NCI-H1105 (cell line): ENCODE results near the gene USP6NL.
A peak's percentile ranks its signal among the peaks of the same experiment; 100 is the strongest.
"Not testable (repeated sequence)": the region's sequence is repeated elsewhere in the genome, so short reads cannot be mapped to it uniquely, and the experiment has no call there.

ENCODE experiments used
- DNase-seq: peaks from one replicate; lab custom pipeline; 2025; lab: John Stamatoyannopoulos, UW

The USP6NL gene

GRCh38 chr10:11611248-11612020 is at the start of gene USP6NL:
Gene USP6NL (minus strand): TSS chr10:11611650. CDS start chr10:11597634, 14,016 bp downstream.
- DNase-seq, result peak; percentile 56

GRCh38 chr10:11658801-11659368 is 47.4 kb upstream of the USP6NL start:
- DNase-seq, result no peak

DNA sequence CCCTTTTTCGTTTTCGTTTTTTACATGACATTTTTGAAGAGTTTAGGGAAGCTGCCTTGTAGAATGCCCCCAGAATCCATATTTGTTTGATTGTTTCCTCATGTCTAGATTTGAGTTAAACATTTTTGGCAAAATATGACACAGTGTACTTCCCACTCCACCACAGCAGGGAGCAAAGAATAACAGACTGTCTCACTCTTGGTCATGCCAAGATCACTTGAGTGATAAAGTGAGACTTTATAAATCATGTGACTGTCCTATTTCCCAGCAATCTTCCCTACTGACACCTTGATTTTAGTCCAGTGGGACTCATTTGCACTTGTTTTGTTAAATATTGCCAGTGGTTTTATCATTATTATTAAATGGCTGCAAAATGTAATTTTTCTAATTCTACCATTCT is 44.4 kb upstream of the USP6NL start:
- no peak for DNase-seq

- DNase-seq, result no peak
Observed at GRCh38 chr10:11654659-11655058, 43.2 kb upstream of the USP6NL start.

GRCh38 chr10:11653758-11654471 is 42.5 kb upstream of the USP6NL start:
- no peak for DNase-seq

GRCh38 chr10:11647676-11648075 is 36.2 kb upstream of the USP6NL start:
- DNase-seq, result no peak

DNA sequence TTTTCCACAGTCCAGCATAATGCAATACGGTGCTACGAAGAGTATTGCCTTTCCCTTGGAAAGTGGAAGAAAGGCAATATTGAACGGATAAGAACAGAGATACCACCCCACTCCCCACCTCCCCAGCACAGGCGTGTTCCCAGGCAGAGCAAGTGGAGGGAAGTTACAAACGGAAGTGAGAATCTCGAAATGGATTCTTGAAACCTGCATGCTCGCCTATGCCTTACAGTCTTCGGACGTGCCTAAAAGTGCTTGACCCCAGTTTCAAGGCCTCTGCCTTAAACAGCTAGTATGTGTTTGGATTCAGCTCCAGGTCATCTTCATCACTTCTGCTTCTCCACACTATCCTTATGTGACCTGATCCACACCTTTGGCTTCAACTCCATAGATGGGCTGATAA is 35.0 kb upstream of the USP6NL start:
- no peak for DNase-seq

GRCh38 chr10:11643039-11643438 is 31.6 kb upstream of the USP6NL start:
- DNase-seq, result no peak

GRCh38 chr10:11642566-11642965 is 31.1 kb upstream of the USP6NL start:
- DNase-seq, result no peak

DNA sequence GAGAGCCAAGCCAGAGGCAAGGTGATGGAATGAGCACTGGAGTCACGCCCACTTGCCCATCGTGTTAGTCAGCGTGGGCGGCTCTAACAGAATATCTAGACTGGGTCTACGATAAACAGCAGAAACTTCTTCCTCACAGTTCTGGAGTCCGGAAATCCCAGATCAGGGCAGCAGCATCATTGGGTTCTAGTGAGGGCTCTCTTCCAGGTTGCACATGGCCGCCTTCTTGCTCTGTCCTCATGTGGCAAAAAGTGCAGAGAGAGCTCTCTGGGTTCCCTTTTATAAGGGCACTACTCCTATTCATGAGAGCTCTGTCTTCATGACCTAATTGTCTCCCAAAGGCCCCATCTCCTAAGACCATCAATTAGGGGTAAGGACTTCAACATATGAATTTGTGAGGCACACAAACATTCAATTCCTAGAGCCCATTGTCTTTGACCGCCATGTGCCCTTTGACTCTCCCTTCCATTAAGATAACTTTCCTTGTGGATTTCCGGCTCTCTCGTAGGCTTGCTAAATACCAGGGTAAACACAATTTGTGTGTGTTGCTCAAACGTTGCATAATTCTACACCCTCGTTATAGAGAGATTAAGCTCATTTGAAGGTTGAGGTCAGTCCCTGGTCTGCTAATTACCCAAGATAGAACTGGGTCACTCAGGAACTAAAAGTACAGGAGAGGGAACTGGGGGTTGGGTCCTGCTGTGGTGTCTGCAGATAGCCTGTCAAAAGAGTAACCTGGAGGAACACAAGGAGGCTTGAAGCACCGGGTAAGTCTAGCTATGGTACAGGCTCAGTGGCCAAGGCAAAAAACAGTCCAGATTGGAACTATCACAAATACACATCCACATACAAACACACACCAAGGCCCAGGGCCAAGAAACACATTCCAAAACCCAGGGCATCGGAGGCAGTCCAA is 28.7 kb upstream of the USP6NL start:
- DNase-seq, result no peak

- no peak for DNase-seq
Observed at GRCh38 chr10:11639362-11639761, 27.9 kb upstream of the USP6NL start.

DNA sequence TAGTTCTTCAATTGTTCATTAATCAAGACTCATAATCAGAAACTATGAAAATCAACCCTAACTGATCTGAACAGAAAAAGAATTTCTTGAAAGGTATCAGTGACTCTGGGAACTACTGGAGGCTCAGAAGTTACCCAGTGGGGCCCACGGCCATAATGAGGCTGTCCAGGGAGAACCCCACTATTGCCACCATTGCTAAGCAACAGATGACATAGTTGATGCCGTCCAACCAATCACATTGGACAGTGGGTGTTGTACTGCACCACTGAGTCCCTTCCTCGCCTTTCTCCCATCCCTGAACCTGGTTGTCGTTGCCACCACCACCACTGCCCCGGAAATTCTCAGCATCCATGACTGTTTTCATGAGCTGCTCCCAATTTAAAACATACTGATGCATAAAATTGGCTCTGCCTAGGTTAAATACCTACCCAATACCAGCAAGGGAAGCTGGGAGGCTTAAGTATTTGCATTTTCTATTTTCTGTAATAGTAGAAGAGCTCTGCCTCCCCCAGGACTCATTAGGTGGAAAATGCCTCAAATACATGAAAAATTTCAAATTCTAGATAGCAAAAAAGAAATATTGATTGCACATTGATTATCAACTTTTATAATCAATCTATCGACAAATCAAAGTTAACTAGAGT is 26.7 kb upstream of the USP6NL start:
- DNase-seq, result no peak

GRCh38 chr10:11636697-11637303 is 25.4 kb upstream of the USP6NL start:
- no peak for DNase-seq

DNA sequence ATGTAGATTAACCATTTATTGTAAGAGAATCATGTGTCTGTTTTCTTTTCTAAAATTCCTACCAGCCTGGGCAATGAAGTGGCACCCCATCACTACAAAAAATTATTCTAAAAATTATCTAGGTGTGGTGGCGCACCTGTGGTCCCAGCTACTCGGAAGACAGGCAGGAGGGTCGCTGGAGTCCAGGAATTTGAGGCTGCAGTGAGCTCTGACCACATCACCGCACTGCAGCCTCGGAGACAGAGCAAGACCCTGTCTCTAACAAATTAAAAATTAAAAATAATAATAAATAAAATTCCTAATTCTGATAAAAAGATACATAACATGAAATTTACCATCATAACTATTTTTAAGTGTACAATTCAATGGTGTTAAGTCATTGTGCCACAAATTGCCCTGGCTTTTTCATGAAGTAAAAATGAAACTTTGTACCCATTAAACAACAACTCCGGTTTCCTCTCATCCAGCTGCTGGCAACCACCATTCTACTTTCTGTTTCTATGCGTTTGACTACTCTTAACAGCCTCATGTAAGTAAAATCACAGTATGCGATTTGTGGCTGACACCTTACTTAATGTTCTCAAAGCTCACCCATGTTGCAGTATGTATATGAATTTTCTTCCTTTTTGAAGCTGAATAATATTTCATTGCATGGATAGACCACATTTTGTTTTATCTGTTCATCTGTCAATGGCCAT is 20.6 kb upstream of the USP6NL start:
- DNase-seq, result no peak

DNA sequence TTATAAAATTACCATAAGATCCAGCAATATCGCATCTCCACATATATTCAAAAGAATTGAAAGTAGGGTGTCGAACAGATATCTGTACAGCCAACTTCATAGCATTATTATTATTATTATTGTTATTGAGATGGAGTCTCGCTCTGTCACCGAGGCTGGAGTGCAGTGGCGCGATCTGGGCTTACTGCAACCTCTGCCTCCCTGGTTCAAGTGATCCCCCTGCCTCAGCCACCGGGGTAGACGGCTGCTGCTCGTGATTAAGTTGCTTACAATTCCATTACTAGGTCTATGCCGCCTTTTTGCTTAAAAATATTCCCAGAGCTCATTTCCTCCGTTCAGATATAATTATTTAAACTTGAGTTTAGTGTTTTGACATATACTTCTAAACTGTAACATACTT is 19.8 kb upstream of the USP6NL start:
- no peak for DNase-seq

DNA sequence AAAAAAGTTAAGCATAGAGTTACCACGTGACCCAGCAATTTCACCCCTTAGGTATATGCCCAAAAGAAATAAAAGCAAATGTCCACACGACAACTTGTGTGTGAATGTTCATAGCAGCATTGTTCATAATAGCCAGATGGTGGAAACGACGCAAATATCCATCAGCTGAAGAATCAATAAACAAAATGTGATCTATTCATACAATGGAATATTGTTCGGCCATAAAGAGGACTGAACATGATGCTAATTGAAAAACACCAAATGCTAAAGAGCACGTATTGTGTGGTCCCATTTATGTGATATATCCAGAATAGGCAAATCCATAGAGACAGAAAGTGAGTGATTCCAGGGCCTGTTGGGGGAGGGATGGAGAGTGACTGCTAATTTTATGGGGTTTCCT is 18.3 kb upstream of the USP6NL start:
- DNase-seq, result no peak

- DNase-seq, result not testable (repeated sequence)
Observed at GRCh38 chr10:11627941-11628340, 16.5 kb upstream of the USP6NL start.

DNA sequence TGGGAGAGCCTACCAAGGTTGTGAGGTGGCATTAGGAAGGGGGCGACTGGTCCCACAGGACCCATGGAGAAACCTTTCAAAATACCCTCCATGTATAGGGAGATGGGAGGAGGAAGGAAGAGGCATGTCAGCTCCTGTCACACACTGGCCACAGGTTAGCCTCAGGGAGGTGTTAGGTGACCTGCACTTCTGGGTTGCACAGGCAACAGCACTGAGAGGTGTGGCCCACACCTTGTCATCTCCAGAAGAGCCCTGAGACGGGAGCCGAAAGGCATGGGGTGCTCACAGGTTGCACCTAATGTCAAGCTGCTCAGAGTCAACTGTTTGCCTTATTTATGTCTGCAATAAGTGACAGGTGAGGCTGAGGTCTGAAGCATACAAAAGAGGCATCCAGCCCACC is 14.6 kb upstream of the USP6NL start:
- no peak for DNase-seq

DNA sequence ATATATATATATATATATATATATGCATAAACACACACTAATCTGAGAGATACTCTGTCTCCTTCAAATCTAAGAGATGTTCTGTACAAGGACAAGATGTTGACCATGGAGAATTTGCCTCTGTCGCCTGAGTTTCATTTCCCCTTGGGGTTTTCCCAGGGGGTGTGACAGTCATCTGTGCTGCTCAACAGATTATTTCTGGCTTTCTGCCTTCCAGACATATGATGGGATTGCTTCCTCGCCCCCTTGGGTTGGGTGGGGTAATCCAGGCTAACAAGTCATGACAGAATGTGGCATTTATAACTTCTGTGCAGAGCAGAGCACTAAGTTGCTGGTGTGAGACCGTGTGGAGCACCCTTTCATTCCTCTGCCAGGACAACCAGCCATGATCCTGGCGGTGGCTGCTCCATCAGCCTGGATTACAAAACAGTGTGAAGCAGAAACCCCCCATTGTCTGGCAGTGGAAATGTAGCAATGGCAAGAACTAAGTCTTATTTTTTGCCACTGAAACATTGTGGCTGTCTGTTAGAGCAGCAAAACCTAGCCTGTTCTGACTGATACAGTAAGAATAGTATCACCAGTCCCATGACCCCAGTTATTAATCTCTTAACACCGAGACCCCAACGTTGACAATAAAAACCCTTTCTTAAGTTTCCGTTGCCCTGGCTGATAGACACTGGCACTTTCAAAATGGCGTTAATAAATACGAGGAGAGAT is 13.7 kb upstream of the USP6NL start:
- DNase-seq, result no peak

GRCh38 chr10:11617233-11617632 is 5.8 kb upstream of the USP6NL start:
- DNase-seq, result no peak
